ENCODE results near the gene MORC3.

DNA sequence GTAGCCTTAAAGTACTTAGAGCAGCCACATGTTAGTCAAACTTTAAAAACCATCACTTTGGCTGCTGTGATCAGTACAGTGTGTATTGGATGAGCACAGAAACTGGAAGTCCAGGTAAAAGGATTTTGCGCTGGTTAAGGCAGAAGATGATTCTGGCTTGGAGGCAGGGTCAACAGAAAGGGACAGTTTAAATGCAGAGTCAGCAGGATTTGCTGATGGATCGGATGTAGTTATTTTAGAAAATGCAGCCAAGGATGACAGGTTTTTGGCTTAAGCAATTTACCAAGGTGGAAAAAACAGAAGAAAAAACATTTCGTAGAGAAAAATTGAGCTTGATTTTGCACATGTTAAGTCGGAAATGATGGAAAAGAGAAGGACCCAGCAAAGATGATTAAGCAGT lies 45.9 kb upstream of the MORC3 start:
- TF ChIP-seq POLR2A (IDR thresholded peaks at IDR 0.05) (no peak), POLR2AphosphoS5 (IDR thresholded peaks at IDR 0.05) (no peak), CTCF (IDR thresholded peaks at IDR 0.05) (no peak)
